ENCODE measurements around the gene AIG1. TPM values are rescaled to one million over a fixed set of nuclear protein-coding genes. Genes with fewer than 3 reads are reported as not detected.

AIG1 gene
- total and polyA plus RNA-seq, 2 of the 13 experiments (the other 11 are each of a cell fraction or from before 2014, with no cell fraction given), result 115 to 197 TPM

- intact Hi-C loops (cut with micrococcal nuclease; ENCODE audit: unreplicated experiment) (no loop called here), in situ Hi-C loops (cut with HindIII; ENCODE audit: extremely low pct_ligation_motif_present, low pct_unique_long_range_greater_than_20kb) (no loop called here)
- no peaks in the 10 kb centered on the region for H3K79me2 ChIP-seq (ENCODE audit: insufficient read depth, low read length)
- H3K9ac ChIP-seq (ENCODE audit: insufficient read depth, low read depth, low read length), result no peak overlapping the region
- no peak overlapping the region for H3K4me2 ChIP-seq (ENCODE audit: low read depth, low read length)
- H4K20me1 ChIP-seq (ENCODE audit: insufficient read depth, low read length), result no peaks in the 10 kb centered on the region
- ATAC-seq, result no peak
- POLR2A ChIA-PET, result no interaction called here
- no peak overlapping the region for H3K27ac ChIP-seq (ENCODE audit: extremely low read length, insufficient read depth, low read length)
- no peak for TF ChIP-seq ZNF615 (CRISPR knock-in tag; IDR thresholded peaks at IDR 0.05; ENCODE audit: borderline replicate concordance)
- no peak for TF ChIP-seq TEF (CRISPR knock-in tag; IDR thresholded peaks at IDR 0.05)
- TF ChIP-seq, protein P1, sequence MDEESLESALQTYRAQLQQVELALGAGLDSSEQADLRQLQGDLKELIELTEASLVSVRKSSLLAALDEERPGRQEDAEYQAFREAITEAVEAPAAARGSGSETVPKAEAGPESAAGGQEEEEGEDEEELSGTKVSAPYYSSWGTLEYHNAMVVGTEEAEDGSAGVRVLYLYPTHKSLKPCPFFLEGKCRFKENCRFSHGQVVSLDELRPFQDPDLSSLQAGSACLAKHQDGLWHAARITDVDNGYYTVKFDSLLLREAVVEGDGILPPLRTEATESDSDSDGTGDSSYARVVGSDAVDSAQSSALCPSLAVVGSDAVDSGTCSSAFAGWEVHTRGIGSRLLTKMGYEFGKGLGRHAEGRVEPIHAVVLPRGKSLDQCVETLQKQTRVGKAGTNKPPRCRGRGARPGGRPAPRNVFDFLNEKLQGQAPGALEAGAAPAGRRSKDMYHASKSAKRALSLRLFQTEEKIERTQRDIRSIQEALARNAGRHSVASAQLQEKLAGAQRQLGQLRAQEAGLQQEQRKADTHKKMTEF (CRISPR knock-in tag; IDR thresholded peaks at IDR 0.05), result no peak
- no peak for TF ChIP-seq GRHL1 (CRISPR knock-in tag; conservative IDR thresholded peaks at IDR 0.05)
- TF ChIP-seq JARID2 (CRISPR knock-in tag; IDR thresholded peaks at IDR 0.05; ENCODE audit: insufficient replicate concordance), result no peak
- TF ChIP-seq ZNF687 (CRISPR knock-in tag; IDR thresholded peaks at IDR 0.05), result no peak
- no peak for TF ChIP-seq ZNF7 (CRISPR knock-in tag; IDR thresholded peaks at IDR 0.05)
- TF ChIP-seq ZFYVE20 (CRISPR knock-in tag; IDR thresholded peaks at IDR 0.05; ENCODE audit: borderline replicate concordance, low read depth), result no peak
- no peak for TF ChIP-seq REXO4 (CRISPR knock-in tag; IDR thresholded peaks at IDR 0.05; ENCODE audit: borderline replicate concordance)
- TF ChIP-seq NR2F2 (IDR thresholded peaks at IDR 0.05; ENCODE audit: borderline replicate concordance, low read depth), result no peak
- TF ChIP-seq ZNF839 (CRISPR knock-in tag; IDR thresholded peaks at IDR 0.05; ENCODE audit: borderline replicate concordance), result no peak
- TF ChIP-seq SMC3 (IDR thresholded peaks at IDR 0.05; ENCODE audit: low read length), result no peak
- TF ChIP-seq ZNF672 (CRISPR knock-in tag; IDR thresholded peaks at IDR 0.05), result no peak
- no peak for TF ChIP-seq ZNF879 (CRISPR knock-in tag; IDR thresholded peaks at IDR 0.05)
- TF ChIP-seq ZNF841 (CRISPR knock-in tag; IDR thresholded peaks at IDR 0.05; ENCODE audit: borderline replicate concordance), result no peak
- TF ChIP-seq, protein P2, sequence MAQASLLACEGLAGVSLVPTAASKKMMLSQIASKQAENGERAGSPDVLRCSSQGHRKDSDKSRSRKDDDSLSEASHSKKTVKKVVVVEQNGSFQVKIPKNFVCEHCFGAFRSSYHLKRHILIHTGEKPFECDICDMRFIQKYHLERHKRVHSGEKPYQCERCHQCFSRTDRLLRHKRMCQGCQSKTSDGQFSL (CRISPR knock-in tag; IDR thresholded peaks at IDR 0.05), result no peak
- TF ChIP-seq ZBTB3 (CRISPR knock-in tag; IDR thresholded peaks at IDR 0.05; ENCODE audit: borderline replicate concordance, low read depth), result no peak
- no peak for TF ChIP-seq SKI (IDR thresholded peaks at IDR 0.05; ENCODE audit: partially characterized antibody)
- CTCF ChIA-PET (ENCODE audit: low intra/inter-chr PET ratio, low total read pairs), result no interaction called here
- H3K4me1 ChIP-seq (ENCODE audit: insufficient read depth, low read length), result peaks cover 7% of the 10 kb centered on the region; the same call in 1 of the 2 replicates
- H3K36me3 ChIP-seq (replicated peaks in 1 of 2; ENCODE audit: control insufficient read depth in 1 of 2, insufficient read depth in 2 of 2, low read length in 2 of 2), result no peaks in the 10 kb centered on the region; a peak in 1 of 5 replicates
- no peaks in the 10 kb centered on the region for H3K27me3 ChIP-seq (ENCODE audit: control insufficient read depth in 1 of 2, insufficient read depth in 2 of 2, low read length in 2 of 2)
- no peak overlapping the region for H3K4me3 ChIP-seq (replicated peaks in 1 of 3; ENCODE audit: insufficient read depth in 1 of 3, low read depth in 2 of 3, low read length in 3 of 3)
- no peak for FAIRE-seq
- BruUV-seq (replicated peaks), result no TSS peak
- H2AFZ ChIP-seq (ENCODE audit: low read length), result no peak overlapping the region
- no peak for DNase-seq (ENCODE audit: low spot score)
- H3K9me3 ChIP-seq (ENCODE audit: low read length), result no peaks in the 10 kb centered on the region
These were observed 136.7 kb downstream of the AIG1 start for GRCh38 chr6:143197377-143197776.

Measured in HepG2 (cell line).